OCI-LY3 (cell line): ENCODE data around the gene PRCP.

Experiments used
- EZH2phosphoT487 ChIP-seq: fragments of 200-600 bp; shearing (Covaris generic); IDR thresholded peaks from 2 replicates; pipeline ENCODE4 v1.6.1; 2018; ENCODE audit warnings: antibody characterized with exemption, mixed run types, low read depth
- TF ChIP-seq, protein P1 (sequence below): fragments of 200-600, 300-600 bp; sonication (generic); IDR thresholded peaks from 2 replicates; pipeline ENCODE4 v1.5.1; 2014; ENCODE audit warnings: antibody characterized with exemption, low read length, low read depth

- TF ChIP-seq, protein P1, sequence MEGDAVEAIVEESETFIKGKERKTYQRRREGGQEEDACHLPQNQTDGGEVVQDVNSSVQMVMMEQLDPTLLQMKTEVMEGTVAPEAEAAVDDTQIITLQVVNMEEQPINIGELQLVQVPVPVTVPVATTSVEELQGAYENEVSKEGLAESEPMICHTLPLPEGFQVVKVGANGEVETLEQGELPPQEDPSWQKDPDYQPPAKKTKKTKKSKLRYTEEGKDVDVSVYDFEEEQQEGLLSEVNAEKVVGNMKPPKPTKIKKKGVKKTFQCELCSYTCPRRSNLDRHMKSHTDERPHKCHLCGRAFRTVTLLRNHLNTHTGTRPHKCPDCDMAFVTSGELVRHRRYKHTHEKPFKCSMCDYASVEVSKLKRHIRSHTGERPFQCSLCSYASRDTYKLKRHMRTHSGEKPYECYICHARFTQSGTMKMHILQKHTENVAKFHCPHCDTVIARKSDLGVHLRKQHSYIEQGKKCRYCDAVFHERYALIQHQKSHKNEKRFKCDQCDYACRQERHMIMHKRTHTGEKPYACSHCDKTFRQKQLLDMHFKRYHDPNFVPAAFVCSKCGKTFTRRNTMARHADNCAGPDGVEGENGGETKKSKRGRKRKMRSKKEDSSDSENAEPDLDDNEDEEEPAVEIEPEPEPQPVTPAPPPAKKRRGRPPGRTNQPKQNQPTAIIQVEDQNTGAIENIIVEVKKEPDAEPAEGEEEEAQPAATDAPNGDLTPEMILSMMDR, result no peak
- no peak for TF ChIP-seq EZH2phosphoT487
Measured at GRCh38 chr11:82815406-82815805, 84.8 kb downstream of the PRCP start.
